ENCODE measurements around the gene ULK2.

DNA sequence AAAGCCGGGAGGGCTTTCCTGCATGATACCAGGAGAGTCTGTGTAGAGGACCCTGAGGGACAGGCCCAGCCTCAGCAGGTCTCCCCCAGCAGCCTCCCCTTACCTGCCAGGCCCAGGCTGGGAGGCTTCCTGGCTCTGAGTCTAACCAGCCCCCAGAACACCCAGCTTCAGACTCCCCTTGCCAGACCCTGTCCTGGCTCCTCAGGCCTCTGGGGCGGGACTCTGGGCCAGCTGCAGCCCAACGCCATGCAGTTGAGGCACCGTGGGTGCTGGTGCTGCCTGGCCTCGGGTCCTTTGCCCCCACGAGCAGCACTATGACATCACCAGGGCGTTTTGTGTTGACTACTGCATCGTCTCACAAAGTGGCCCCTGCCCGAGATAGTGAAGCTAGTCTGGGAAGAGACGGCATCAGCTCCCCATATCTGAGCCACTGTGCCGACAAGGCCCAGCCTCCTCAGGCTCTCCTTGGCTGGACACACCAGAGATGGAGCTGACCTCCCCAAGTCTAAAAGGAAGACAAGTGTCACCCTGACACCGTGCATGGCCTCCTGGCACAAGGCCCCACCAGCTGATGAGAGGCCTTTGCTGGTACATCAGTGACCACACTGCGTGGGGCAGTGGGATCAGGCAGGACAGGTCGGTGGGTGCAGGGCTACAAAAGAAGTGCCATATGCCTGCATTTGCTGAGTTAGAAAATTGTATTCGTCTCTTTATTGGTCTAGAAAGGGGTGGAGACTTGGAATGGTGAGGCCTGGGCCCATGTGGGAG lies 130.2 kb downstream of the ULK2 start:
- TF ChIP-seq L3MBTL2 (conservative IDR thresholded peaks at IDR 0.05) = no peak
- no peak for TF ChIP-seq FOXM1 (IDR thresholded peaks at IDR 0.05; ENCODE audit: borderline replicate concordance)
- no peak for TF ChIP-seq ELF4 (IDR thresholded peaks at IDR 0.05)
- no peak for TF ChIP-seq FOXK2 (IDR thresholded peaks at IDR 0.05)
- no peak for TF ChIP-seq FOXA1 (IDR thresholded peaks at IDR 0.05)
- no peak for TF ChIP-seq LEF1 (IDR thresholded peaks at IDR 0.05; ENCODE audit: borderline replicate concordance)
- no peak for TF ChIP-seq ARNT (IDR thresholded peaks at IDR 0.05)

All from HEK293T (cell line).